HG03097 (cell line): ENCODE data around the gene IFNA16.
"Not testable (repeated sequence)": the region's sequence is repeated elsewhere in the genome, so short reads cannot be mapped to it uniquely, and the experiment has no call there.

Experiments used
- ATAC-seq: cut with Tn5 transposase; IDR thresholded peaks from one replicate; pipeline ENCODE4 v1.9.1; 2021; ENCODE audit not compliant: unreplicated experiment, low FRiP score

IFNA16 gene

DNA sequence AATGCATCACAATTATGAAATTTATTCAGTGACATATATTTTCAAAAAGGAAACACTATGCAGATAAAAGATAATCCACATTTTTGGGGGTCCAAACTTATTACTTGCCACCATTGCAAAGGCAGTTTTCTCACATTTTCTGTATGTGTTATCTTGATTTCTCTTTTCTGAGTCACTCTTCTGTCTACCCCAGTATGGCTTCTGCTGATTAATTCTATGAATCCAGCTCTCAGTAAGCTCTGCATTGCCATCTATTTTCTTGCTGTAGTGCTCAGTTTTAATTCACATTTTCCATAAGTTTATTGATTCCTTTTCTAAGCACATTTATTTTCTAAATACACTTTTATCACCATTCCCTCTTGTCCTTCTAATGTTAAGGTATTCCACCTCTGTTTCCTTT is 11.9 kb downstream of the IFNA16 start:
- ATAC-seq: no peak

DNA sequence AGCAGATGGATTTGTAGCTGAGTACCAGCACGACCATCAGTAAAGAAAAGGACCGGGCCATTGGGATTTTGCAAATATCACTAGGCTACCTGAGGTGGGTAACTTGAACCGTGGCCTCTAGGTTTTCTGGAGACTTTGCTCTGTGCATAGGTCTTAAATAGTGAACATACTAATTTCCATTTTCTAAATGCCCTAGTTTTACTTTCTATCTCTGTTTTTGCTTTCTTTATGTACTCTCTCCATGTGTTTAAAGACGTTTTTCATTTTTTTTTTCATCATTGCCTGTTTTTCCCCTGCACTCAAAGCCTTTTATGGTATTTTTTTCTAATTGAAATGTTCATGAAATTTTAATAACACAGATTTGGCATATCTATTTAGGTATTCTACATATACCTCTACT is 15.0 kb downstream of the IFNA16 start, which contains the start of gene IFNA7:
IFNA7 (minus strand) TSS at position 101 of the 400 bp plus-strand sequence; CDS start at position 61, 40 bp downstream.
- ATAC-seq: not testable (repeated sequence)

DNA sequence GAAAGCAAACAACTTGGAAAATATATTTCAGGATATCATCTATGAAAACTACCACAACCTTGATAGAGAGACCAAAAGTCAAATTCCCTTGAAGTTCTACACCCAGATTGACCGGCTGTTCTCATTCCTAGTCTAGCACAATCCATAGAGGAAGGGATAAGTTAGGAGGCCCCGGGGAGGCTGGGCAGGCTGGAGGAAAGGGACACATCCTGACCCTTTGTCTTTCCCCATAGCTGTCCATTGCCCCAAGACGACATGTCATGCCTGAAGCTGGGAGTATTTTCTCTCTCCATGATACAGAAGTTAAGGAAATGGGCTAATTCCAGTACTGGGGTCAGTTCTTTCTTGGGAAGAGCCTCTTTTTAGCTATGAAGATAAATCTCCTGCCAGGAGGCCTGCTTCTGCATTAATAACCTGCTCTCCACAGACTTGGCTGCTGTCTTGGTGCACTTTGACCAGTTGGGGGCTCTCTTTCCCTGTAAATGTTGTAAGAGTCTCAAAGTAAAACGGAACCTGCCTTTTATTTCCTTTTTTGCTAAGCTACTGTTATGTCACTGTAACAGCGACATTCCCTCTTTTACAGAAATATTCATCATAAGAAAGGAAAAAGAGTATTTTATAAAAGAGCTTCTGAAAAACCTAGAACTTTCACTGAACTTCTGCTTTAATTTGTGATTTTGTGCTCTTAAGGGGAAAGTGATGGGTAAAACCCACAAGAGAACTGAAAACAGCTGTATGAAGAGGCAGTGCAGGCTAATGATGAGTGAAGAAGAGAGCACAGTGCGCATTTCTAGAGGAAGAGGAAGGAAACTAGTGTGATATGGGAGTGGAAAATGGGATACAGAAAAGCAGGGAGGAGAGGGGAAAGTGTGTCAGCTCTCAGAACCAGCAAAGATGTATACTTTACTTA is 22.0 kb downstream of the IFNA16 start:
- ATAC-seq: peak; percentile 86

DNA sequence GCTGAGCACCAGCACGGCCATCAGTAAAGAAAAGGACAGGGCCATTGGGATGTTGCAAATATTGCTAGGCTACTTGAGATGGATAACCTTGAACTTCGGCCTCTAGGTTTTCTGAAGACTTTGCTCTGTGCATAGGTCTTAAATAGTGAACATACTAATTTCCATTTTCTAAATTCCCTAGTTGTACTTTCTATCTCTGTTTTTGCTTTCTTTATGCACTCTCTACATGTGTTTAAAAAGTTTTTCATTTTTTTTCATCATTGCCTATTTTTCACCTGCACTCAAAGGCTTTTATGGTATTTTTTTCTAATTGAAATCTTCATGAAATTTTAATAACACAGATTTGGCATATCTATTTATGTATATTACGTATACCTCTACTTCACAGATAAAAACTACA is 29.6 kb downstream of the IFNA16 start, which contains the start of gene IFNA4:
IFNA4 (minus strand) TSS at position 101 of the 400 bp plus-strand sequence; CDS start at position 45, 56 bp downstream.
- ATAC-seq: not testable (repeated sequence)

DNA sequence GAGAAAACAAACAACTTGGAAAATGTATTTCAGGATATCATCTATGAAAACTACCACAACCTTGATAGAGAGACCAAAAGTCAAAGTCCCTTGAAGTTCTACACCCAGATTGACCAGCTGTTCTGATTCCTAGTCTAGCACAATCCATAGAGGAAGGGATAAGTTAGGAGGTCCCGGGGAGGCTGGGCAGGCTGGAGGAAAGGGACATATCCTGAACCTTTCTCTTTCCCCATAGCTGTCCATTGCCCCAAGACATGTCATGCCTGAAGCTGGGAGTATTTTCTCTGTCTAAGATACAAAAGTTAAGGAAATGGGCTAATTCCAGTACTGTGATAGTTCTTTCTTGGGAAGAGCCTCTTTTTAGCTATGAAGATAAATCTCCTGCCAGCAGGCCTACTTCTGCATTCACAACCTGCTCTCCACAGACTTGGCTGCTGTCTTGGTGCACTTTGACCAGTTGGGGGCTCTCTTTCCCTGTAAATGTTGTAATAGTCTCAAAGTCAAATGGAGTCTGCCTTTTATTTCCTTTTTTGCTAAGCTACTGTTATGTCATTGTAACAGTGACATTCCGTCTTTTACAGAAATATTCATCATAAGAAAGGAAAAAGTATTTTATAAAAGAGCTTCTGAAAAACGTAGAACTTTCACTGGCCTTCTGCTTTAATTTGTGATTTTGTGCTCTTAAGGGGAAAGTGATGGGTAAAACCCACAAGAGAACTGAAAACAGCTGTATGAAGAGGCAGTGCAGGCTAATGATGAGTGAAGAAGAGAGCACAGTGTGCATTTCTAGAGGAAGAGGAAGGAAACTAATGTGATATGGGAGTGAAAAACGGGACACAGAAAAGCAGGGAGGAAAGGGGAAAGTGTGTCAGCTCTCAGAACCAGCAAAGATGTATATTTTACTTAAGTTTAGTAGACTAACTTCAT is 34.0 kb downstream of the IFNA16 start:
- ATAC-seq: peak; percentile 88

DNA sequence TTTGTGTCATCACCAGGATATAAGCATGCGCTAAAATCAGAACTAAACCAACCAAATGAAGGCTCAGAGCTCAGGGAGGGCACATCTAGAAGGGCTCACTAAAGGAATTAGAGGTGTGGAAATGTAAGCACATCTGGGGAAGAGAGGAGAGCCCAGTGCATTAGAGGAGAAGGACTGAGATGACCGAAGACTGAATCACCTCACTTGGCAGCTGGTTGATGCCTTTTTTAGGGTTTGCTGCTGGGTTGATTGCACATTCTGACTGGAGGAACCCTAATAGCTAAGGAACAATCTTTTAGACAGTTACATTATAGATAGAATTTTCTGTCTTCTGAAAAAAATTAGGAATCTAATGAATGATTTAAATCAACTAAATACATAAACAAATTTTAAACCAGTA is 42.4 kb downstream of the IFNA16 start:
- ATAC-seq: no peak

DNA sequence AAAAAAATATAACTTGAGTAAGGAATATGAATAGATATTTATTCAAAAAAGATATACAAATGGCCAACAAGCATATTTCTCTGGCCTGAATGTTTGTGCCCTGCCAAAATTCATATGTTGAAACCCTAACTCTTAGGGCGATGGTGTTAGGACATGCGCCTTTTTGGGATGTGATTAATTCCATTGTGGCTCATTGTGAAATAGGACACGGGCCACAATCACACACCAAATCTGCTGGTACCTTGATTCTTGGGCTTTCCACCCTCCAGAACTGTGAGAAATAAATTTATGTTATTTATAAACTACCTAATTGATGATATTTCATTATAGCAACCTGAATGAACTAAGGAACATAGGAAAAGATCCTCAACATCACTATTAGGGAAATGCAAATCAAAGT is 45.0 kb downstream of the IFNA16 start:
- no peak for ATAC-seq

DNA sequence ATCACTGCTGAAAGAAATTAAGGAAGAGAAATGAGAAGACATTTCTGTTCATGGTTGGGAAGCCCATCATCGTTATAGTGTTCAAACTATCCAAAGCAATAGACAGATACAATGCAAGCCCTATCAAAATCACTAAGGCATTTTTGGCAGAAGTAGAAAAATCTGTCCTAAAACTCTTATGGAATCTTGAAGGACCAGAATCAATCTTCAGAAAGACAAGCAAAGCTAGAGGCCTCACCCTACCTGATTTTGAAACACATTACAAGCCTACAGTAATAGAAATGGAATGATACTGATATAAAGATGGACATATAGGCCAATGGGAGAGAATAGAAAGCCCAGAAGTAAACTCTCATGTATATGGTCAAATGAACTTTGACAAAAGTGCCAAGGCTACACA is 45.8 kb downstream of the IFNA16 start:
- no peak for ATAC-seq

DNA sequence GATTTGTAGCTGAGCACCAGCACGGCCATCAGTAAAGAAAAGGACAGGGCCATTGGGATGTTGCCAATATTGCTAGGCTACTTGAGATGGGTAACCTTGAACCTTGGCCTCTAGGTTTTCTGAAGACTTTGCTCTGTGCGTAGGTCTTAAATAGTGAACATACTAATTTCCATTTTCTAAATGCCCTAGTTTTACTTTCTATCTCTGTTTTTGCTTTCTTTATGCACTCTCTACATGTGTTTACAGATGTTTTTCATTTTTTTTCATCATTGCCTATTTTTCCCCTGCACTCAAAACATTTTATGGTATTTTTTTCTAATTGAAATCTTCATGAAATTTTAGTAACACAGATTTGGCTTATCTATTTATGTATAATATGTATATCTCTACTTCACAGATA is 50.6 kb downstream of the IFNA16 start, which contains the start of gene IFNA21:
IFNA21 (minus strand) TSS at position 101 of the 400 bp plus-strand sequence; CDS start at position 53, 48 bp downstream.
- not testable (repeated sequence) for ATAC-seq
